Neuronal stem cell (in vitro differentiated cells): Measurements from ENCODE around the gene COLEC12.

ENCODE experiments used
- DNase-seq: peaks from one replicate; pipeline ENCODE4 v3.0.0-alpha.2; 2013; ENCODE audit warnings: low spot score
- H2AFZ ChIP-seq: one replicate; pipeline ENCODE4 v1.6.1; 2013; ENCODE audit warnings: mild to moderate bottlenecking, low read length, inconsistent platforms
- H2AK5ac ChIP-seq: 2 replicates; pipeline ENCODE4 v1.6.1; 2013; ENCODE audit warnings: low read depth, mild to moderate bottlenecking, inconsistent platforms, low read length, moderate library complexity, mixed read lengths
- H2BK120ac ChIP-seq: 2 replicates; pipeline ENCODE4 v1.6.1; 2013; ENCODE audit warnings: low read depth, mild to moderate bottlenecking, inconsistent platforms, low read length, moderate library complexity, mixed read lengths
- H2BK12ac ChIP-seq: one replicate; pipeline ENCODE4 v1.6.1; 2013; ENCODE audit warnings: low read length, inconsistent platforms
- H2BK15ac ChIP-seq: 2 replicates; pipeline ENCODE4 v1.6.1; 2013; ENCODE audit warnings: mild to moderate bottlenecking, low read length, inconsistent platforms, mixed read lengths
- H2BK5ac ChIP-seq: one replicate; pipeline ENCODE4 v1.6.1; 2013; ENCODE audit warnings: inconsistent platforms, mild to moderate bottlenecking, low read length, moderate library complexity
- H3K14ac ChIP-seq: one replicate; pipeline ENCODE4 v1.6.1; 2013; ENCODE audit warnings: low read length, inconsistent platforms
- H3K18ac ChIP-seq: 2 replicates; pipeline ENCODE4 v1.6.1; 2013; ENCODE audit warnings: low read length, inconsistent platforms
- H3K23ac ChIP-seq: 2 replicates; pipeline ENCODE4 v1.6.1; 2013; ENCODE audit warnings: low read depth, mild to moderate bottlenecking, mixed read lengths, low read length, inconsistent platforms; ENCODE audit not compliant: poor library complexity
- H3K27ac ChIP-seq: replicated peaks from 3 replicates; pipeline ENCODE4 v1.5.1; 2013; ENCODE audit warnings: low read length, inconsistent platforms
- H3K27me3 ChIP-seq, 3 experiments: 2 replicates each; pipeline ENCODE4 v1.6.1; 2013; ENCODE audit warnings: low read length in 3 of 3, mild to moderate bottlenecking in 2 of 3, inconsistent platforms in 1 of 3, low read depth in 1 of 3, mixed read lengths in 1 of 3, moderate library complexity in 1 of 3; ENCODE audit not compliant: control insufficient read depth in 3 of 3, insufficient read depth in 3 of 3
- H3K36me3 ChIP-seq, 2 donors: replicated peaks in 1 of 2; 2 replicates each; pipeline ENCODE4 v1.6.1; 2013; ENCODE audit warnings: low read length in 2 of 2; ENCODE audit not compliant: control insufficient read depth in 2 of 2, insufficient read depth in 2 of 2
- H3K4ac ChIP-seq: 2 replicates; pipeline ENCODE4 v1.6.1; 2013; ENCODE audit warnings: inconsistent platforms, mild to moderate bottlenecking, low read length, moderate library complexity
- H3K4me1 ChIP-seq, 2 donors: 1 replicate in 1 of 2; 2 replicates in 1 of 2; pipeline ENCODE4 v1.6.1; 2013; ENCODE audit warnings: low read length in 2 of 2, low read depth in 1 of 2; ENCODE audit not compliant: control insufficient read depth in 2 of 2, insufficient read depth in 1 of 2
- H3K4me2 ChIP-seq: one replicate; pipeline ENCODE4 v1.6.1; 2013; ENCODE audit warnings: mild to moderate bottlenecking, low read length, inconsistent platforms; ENCODE audit not compliant: insufficient read depth, poor library complexity, severe bottlenecking
- H3K4me3 ChIP-seq, 2 donors: 2 replicates each; pipeline ENCODE4 v1.5.1; 2013; ENCODE audit warnings: low read length in 2 of 2, mild to moderate bottlenecking in 2 of 2, inconsistent platforms in 1 of 2, moderate library complexity in 1 of 2
- H3K79me1 ChIP-seq: one replicate; pipeline ENCODE4 v1.6.1; 2013; ENCODE audit warnings: low read depth, mild to moderate bottlenecking, inconsistent platforms, low read length, moderate library complexity
- H3K9ac ChIP-seq: one replicate; pipeline ENCODE4 v1.6.1; 2013; ENCODE audit warnings: mild to moderate bottlenecking, low read depth, low read length, inconsistent platforms; ENCODE audit not compliant: poor library complexity
- H3K9me3 ChIP-seq, 2 donors: replicated peaks in 1 of 2; 2 replicates each; pipeline versions ENCODE3 to v1.6.1; 2013; ENCODE audit warnings: low read length in 2 of 2, mild to moderate bottlenecking in 2 of 2, inconsistent platforms in 1 of 2, low read depth in 1 of 2, mixed read lengths in 1 of 2, moderate library complexity in 1 of 2; ENCODE audit not compliant: control insufficient read depth in 2 of 2, insufficient read depth in 1 of 2
- H4K8ac ChIP-seq: one replicate; pipeline ENCODE4 v1.6.1; 2013; ENCODE audit warnings: low read depth, mild to moderate bottlenecking, inconsistent platforms, low read length, moderate library complexity
- H4K91ac ChIP-seq: one replicate; pipeline ENCODE4 v1.6.1; 2013; ENCODE audit warnings: low read length, low read depth, mild to moderate bottlenecking, inconsistent platforms; ENCODE audit not compliant: poor library complexity
- WGBS, 2 donors: extraction: QIAGEN DNeasy Blood & Tissue Kit; methylation state at CpG; one replicate each; pipeline ENCODE4 v1.1.7; 2013; ENCODE audit warnings: missing lambda C conversion rate in 2 of 2, mixed read lengths in 1 of 2; ENCODE audit not compliant: insufficient read length in 2 of 2, insufficient replicate concordance in 1 of 2; ENCODE audit errors: extremely low coverage in 2 of 2; 5-methylcytosine and 5-hydroxymethylcytosine counted together

The COLEC12 gene

DNA sequence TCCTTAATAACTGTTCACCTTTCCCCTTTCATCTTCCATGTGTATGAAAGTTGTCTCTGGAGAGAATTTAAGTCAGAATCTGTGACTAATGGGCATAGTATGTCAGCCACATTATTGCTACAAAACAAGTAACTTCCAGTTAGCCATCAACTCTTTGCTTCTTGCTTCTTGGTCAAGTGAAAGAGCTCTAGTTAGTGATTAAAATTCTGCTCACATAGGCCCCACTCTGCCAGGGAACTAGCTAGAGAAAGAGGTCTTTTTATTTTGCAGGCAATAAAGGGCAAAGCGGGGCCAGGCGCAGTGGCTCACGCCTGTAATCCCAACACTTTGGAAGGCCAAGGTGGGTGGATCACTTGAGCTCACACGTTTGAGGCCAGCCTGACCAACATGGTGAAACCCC lies 64.6 kb downstream of the COLEC12 start:
- no peaks in the 10 kb centered on the region for H3K4me1 ChIP-seq
- no peaks in the 10 kb centered on the region for H3K9me3 ChIP-seq
- no peak overlapping the region for H2BK5ac ChIP-seq
- DNase-seq, result no peak
- no peak overlapping the region for H3K23ac ChIP-seq
- no peak overlapping the region for H3K4ac ChIP-seq
- H2AFZ ChIP-seq, result no peak overlapping the region
- no peak overlapping the region for H3K9ac ChIP-seq
- H3K36me3 ChIP-seq, result no peaks in the 10 kb centered on the region
- no peak overlapping the region for H4K91ac ChIP-seq
- H2BK15ac ChIP-seq, result no peak overlapping the region
- H3K14ac ChIP-seq, result no peak overlapping the region
- WGBS, 2 donors, result no CpG with 5 or more reads among the region's 4 CpGs
- no peak overlapping the region for H3K4me3 ChIP-seq
- no peaks in the 10 kb centered on the region for H3K27me3 ChIP-seq
- H3K27ac ChIP-seq, result no peak overlapping the region
- H3K79me1 ChIP-seq, result peaks cover 1% of the 10 kb centered on the region
- no peak overlapping the region for H3K4me2 ChIP-seq
- no peak overlapping the region for H2AK5ac ChIP-seq
- H2BK120ac ChIP-seq, result no peak overlapping the region
- no peak overlapping the region for H2BK12ac ChIP-seq
- no peak overlapping the region for H4K8ac ChIP-seq
- no peak overlapping the region for H3K18ac ChIP-seq

DNA sequence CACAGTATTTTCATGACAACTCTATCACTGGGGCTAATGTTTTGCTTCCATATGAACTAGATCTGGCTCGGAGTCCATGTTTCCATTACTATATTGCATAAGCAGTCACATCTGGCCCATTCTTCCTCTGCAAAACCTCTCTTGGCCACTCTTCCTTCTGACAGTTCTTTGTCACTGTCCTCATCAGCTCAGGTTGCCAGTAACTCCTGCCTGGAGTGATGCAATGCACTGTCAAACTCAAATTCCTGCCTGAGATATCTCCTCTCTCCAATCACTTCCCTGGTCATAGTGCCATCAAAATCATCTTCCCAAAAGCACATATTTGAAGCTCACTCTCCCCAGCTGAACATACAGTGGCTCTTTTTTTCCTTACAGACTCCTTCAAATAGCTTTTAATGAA lies 66.1 kb downstream of the COLEC12 start:
- Histone ChIP-seq H2BK12ac (no peak overlapping the region), H3K4me3 (no peak overlapping the region), H2AFZ (no peak overlapping the region), H3K4ac (no peak overlapping the region), H2BK120ac (no peak overlapping the region), H3K27me3 (no peaks in the 10 kb centered on the region), H3K14ac (no peak overlapping the region), H3K36me3 (no peaks in the 10 kb centered on the region), H3K23ac (no peak overlapping the region), H3K4me1 (no peaks in the 10 kb centered on the region), H2BK5ac (no peak overlapping the region), H2AK5ac (no peak overlapping the region), H4K8ac (no peak overlapping the region), H3K4me2 (no peak overlapping the region), H3K18ac (no peak overlapping the region), H3K9me3 (no peaks in the 10 kb centered on the region), H4K91ac (no peak overlapping the region), H3K27ac (no peak overlapping the region), H3K9ac (no peak overlapping the region), H3K79me1 (peaks cover 1% of the 10 kb centered on the region), H2BK15ac (no peak overlapping the region)
- WGBS, 2 donors, result no CpG with 5 or more reads among the region's 1 CpG
- no peak for DNase-seq

DNA sequence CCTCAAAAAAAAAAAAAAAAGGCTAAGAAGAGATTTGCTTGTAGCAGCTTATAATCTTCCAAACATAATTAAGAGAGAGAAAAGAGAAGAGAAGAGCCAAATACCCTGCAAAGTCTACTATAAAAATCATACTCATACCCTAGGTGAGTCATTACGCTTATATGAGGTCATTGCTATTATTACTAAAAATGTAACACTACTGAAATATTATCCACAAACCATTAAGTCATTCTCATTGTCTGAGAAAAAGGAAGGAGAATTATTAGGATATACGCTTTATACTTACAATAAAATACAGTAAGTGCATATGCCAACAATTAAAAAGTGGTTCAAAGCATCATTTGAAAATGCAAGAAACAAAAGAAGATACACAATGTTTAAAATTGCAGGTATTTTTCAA lies 66.5 kb downstream of the COLEC12 start:
- no peak overlapping the region for H3K23ac ChIP-seq
- H3K27me3 ChIP-seq, result no peaks in the 10 kb centered on the region
- H3K4me3 ChIP-seq, result no peak overlapping the region
- WGBS, 2 donors, result no CpG with 5 or more reads among the region's 2 CpGs
- H2AFZ ChIP-seq, result no peak overlapping the region
- no peak overlapping the region for H4K91ac ChIP-seq
- H3K4me1 ChIP-seq, result no peaks in the 10 kb centered on the region
- no peak overlapping the region for H4K8ac ChIP-seq
- H3K36me3 ChIP-seq, result no peaks in the 10 kb centered on the region
- H2BK120ac ChIP-seq, result no peak overlapping the region
- no peak overlapping the region for H3K18ac ChIP-seq
- no peak overlapping the region for H3K27ac ChIP-seq
- H3K4me2 ChIP-seq, result no peak overlapping the region
- no peak overlapping the region for H2BK12ac ChIP-seq
- no peak overlapping the region for H3K9ac ChIP-seq
- no peak overlapping the region for H2BK5ac ChIP-seq
- DNase-seq, result no peak
- H2AK5ac ChIP-seq, result no peak overlapping the region
- H3K9me3 ChIP-seq, result no peaks in the 10 kb centered on the region
- peaks cover 1% of the 10 kb centered on the region for H3K79me1 ChIP-seq
- H3K14ac ChIP-seq, result no peak overlapping the region
- no peak overlapping the region for H2BK15ac ChIP-seq
- H3K4ac ChIP-seq, result no peak overlapping the region

- no peak overlapping the region for H2BK12ac ChIP-seq
- H3K14ac ChIP-seq, result no peak overlapping the region
- no peak overlapping the region for H2AFZ ChIP-seq
- H3K9ac ChIP-seq, result no peak overlapping the region
- no peak overlapping the region for H3K4ac ChIP-seq
- H3K36me3 ChIP-seq, result no peaks in the 10 kb centered on the region
- no peak overlapping the region for H2BK15ac ChIP-seq
- no peaks in the 10 kb centered on the region for H3K9me3 ChIP-seq
- H4K8ac ChIP-seq, result no peak overlapping the region
- DNase-seq, result no peak
- H3K23ac ChIP-seq, result no peak overlapping the region
- H3K4me3 ChIP-seq, result no peak overlapping the region
- H3K4me1 ChIP-seq, result no peaks in the 10 kb centered on the region
- no peak overlapping the region for H2BK120ac ChIP-seq
- H4K91ac ChIP-seq, result no peak overlapping the region
- no peaks in the 10 kb centered on the region for H3K27me3 ChIP-seq
- no peak overlapping the region for H2BK5ac ChIP-seq
- no peak overlapping the region for H3K27ac ChIP-seq
- no CpG with 5 or more reads among the region's 3 CpGs for WGBS, 2 donors
- H3K79me1 ChIP-seq, result peaks cover 1% of the 10 kb centered on the region
- no peak overlapping the region for H3K18ac ChIP-seq
- H3K4me2 ChIP-seq, result no peak overlapping the region
- H2AK5ac ChIP-seq, result no peak overlapping the region
These were observed 67.2 kb downstream of the COLEC12 start for GRCh38 chr18:433298-433697.
